Peyer's patch (tissue), 4 donors: ENCODE results near the gene CLMP. TPM values are rescaled to one million over a fixed set of nuclear protein-coding genes. Genes with fewer than 3 reads are reported as not detected.
"Not testable (repeated sequence)": the region's sequence is repeated elsewhere in the genome, so short reads cannot be mapped to it uniquely, and the experiment has no call there.

Source experiments
- DNase-seq, 3 donors: peaks; one replicate each; pipeline ENCODE4 v3.0.0-alpha.2; 2017 to 2019
- H3K27ac ChIP-seq, 4 donors: fragments of 200-600 bp; sonication (generic); one replicate each; pipeline ENCODE4 v1.5.1; 2016 to 2019
- H3K27me3 ChIP-seq, 2 donors: fragments of 200-600 bp; sonication (generic); one replicate each; pipeline ENCODE4 v1.5.1; 2019
- H3K36me3 ChIP-seq, 3 donors: fragments of 200-600 bp; sonication (generic); one replicate each; pipeline ENCODE4 v1.5.1; 2016 to 2019
- H3K4me1 ChIP-seq, 4 donors: fragments of 200-600 bp; sonication (generic); one replicate each; pipeline ENCODE4 v1.5.1; 2016 to 2019
- H3K4me3 ChIP-seq, 4 donors: fragments of 200-600 bp; sonication (generic); 1 replicate in 3 of 4; 2 replicates in 1 of 4; pipeline ENCODE4 v1.5.1; 2016 to 2019; ENCODE audit warnings: mild to moderate bottlenecking in 1 of 4
- H3K9me3 ChIP-seq, 4 donors: fragments of 200-600 bp; sonication (generic); one replicate each; pipeline ENCODE4 v1.5.1; 2016 to 2019; ENCODE audit warnings: mild to moderate bottlenecking in 1 of 4
- CTCF ChIP-seq, 6 experiments: fragments of 450-650 bp in 4 of 6; fragments of 200-600 bp in 2 of 6; sonication (generic) in 1 of 6; IDR thresholded peaks; one replicate each; pipeline ENCODE4 v1.5.1; 2017 to 2019; ENCODE audit warnings: antibody characterized with exemption in 6 of 6, mild to moderate bottlenecking in 3 of 6, moderate library complexity in 1 of 6
- POLR2A ChIP-seq, 2 donors: fragments of 450-650 bp; IDR thresholded peaks; one replicate each; pipeline ENCODE4 v1.5.1; 2017; ENCODE audit warnings: antibody characterized with exemption in 2 of 2, mild to moderate bottlenecking in 2 of 2, moderate library complexity in 2 of 2
- total RNA-seq, 4 donors: library from RNA; depleted of rRNA; stranded (reverse); fragments of >200 nt; gene quantifications; one replicate each; pipeline ENCODE4 v1.1.0, GENCODE V29; 2016

Gene CLMP
- total RNA-seq, 4 donors from 2014 or later: 8.4 to 48.7 (median 13.2) TPM

- no peaks in the 10 kb centered on the region for H3K9me3 ChIP-seq
- peak overlapping the region; percentile 36 to 63 (median 52) for H3K27ac ChIP-seq
- no peaks in the 10 kb centered on the region for H3K27me3 ChIP-seq
- no peaks in the 10 kb centered on the region for H3K4me1 ChIP-seq
- no peak for TF ChIP-seq POLR2A (IDR thresholded peaks at IDR 0.05)
- TF ChIP-seq CTCF (IDR thresholded peaks at IDR 0.05): no peak
- no peak overlapping the region for H3K4me3 ChIP-seq
- no peaks in the 10 kb centered on the region for H3K36me3 ChIP-seq
- DNase-seq: peak; percentile 24 to 73 (median 51)
Observed at GRCh38 chr11:123137431-123138224, 57.4 kb downstream of the CLMP start.

DNA sequence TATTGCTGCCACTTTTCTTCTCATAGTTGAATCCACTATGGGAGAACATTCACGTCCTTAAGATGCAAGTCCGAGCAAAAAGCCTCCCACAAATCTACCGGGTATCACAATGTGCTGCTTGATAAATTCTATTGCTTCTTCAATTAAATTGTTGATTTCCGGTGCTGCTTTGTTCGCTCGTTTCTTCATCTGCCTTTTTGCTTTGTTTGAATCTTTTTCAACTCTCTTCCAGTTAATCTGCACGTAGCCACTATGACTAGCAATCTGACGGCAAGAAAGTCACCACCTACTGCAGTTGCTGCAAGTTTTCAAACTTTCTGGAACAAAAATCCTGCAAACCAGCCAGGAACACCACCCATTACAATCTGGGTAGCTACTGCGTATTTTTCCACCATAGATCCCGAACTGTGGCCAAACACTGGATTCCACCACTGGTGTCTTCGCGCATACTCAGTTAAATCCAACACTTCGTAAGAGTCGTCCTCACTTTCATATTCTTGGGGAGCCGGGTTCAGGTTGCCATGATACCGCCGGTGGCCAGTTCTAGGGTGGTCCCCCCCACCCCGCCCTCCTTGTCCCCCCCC is 59.1 kb downstream of the CLMP start:
- no peak for DNase-seq
- Histone ChIP-seq H3K9me3 (no peaks in the 10 kb centered on the region), H3K4me1 (no peaks in the 10 kb centered on the region), H3K4me3 (no peak overlapping the region), H3K27ac (peak overlapping the region in 1 of 4 donors; percentile 32), H3K36me3 (no peaks in the 10 kb centered on the region), H3K27me3 (no peaks in the 10 kb centered on the region)
- TF ChIP-seq CTCF (IDR thresholded peaks at IDR 0.05) (no peak), POLR2A (IDR thresholded peaks at IDR 0.05) (no peak)

DNA sequence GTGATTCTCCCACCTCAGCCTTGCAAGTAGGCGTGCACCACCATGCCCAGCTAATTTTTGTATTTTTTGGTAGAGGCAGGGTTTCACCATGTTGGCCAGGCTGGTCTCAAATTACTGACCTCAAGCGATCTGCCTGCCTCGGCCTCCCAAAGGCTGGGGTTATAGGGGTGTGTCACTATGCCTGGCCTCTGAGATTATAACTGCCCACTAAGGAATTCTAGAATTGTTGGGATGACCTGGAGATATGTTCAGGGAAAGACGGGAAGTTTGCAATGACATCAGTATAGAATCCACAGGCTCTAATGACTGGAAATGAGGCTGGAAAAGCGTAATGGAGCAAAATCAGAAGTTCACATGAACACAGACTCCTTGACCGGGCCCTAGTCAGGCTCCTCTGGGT is 62.2 kb downstream of the CLMP start:
- DNase-seq: no peak
- Histone ChIP-seq H3K27me3 (no peaks in the 10 kb centered on the region), H3K27ac (no peak overlapping the region), H3K4me3 (no peak overlapping the region), H3K36me3 (no peaks in the 10 kb centered on the region), H3K9me3 (no peaks in the 10 kb centered on the region), H3K4me1 (no peaks in the 10 kb centered on the region)
- TF ChIP-seq POLR2A (IDR thresholded peaks at IDR 0.05) (no peak), CTCF (IDR thresholded peaks at IDR 0.05) (no peak)

DNA sequence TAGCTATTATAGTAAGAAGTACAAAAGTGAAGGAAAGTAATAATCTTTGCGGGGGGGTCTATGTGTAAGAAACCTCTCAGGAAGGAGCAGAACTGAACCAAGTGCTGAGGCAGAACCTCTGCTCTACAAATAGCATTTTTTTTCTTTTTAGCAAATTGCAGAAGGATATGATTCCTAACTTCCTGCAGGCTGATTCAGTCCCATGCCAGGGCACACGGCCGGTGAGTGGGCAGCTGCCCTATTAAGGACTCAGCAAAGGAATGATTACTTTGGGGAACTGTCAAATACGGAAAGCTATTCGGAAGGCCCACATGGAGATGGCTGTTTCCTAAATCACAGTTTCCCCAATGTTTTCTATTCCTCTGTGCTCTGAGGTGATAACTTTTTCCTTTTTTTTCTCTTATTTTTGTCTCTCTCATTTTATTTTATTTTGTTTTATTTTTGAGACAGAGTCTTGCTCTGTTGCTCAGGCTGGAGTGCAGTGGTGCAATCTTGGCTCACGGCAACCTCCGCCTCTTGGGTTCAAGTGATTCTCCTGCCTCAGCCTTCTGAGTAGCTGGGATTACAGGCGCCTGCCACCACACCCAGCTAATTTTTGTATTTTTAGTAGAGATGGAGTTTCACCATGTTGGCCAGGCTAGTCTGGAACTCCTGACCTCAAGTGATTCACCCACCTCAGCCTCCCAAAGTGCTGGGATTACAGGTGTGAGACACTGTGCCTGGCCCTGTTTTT is 62.8 kb downstream of the CLMP start:
- H3K4me3 ChIP-seq, H3K36me3 ChIP-seq, H3K9me3 ChIP-seq, DNase-seq, H3K4me1 ChIP-seq, H3K27me3 ChIP-seq: not testable (repeated sequence)
- H3K27ac ChIP-seq: peak overlapping the region in 1 of 4 donors; percentile 35

GRCh38 chr11:123129920-123130319 is 65.1 kb downstream of the CLMP start:
- no peaks in the 10 kb centered on the region for H3K4me1 ChIP-seq
- H3K27me3 ChIP-seq: no peaks in the 10 kb centered on the region
- no peak for TF ChIP-seq CTCF (IDR thresholded peaks at IDR 0.05)
- no peak for TF ChIP-seq POLR2A (IDR thresholded peaks at IDR 0.05)
- no peak for DNase-seq
- H3K36me3 ChIP-seq: no peaks in the 10 kb centered on the region
- H3K27ac ChIP-seq: peak overlapping the region in 1 of 4 donors; percentile 45
- H3K9me3 ChIP-seq: no peaks in the 10 kb centered on the region
- H3K4me3 ChIP-seq: no peak overlapping the region

DNA sequence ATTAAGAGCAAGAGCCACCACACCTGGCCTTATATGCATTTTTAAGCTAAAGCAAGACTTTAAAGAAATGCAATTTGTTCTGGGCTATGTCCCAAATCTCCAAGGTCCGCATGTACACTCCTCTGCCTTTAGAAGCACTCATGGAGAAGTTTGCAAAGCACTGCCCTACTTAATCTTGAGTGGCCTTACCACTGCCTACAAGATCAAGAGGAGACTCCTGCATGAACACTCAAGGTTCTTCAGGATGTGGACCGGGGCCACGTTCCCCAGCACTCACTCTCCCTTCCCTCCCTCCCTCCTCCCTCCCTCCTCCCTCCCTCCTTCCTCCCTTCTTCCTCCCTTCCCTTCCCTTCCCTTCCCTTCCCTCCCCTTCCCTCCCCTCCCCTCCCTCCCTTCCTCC is 69.9 kb downstream of the CLMP start:
- peaks cover 0 to 4% (median 0%) of the 10 kb centered on the region in 4 donors for H3K4me1 ChIP-seq
- TF ChIP-seq CTCF (IDR thresholded peaks at IDR 0.05) (no peak), POLR2A (IDR thresholded peaks at IDR 0.05) (no peak)
- H3K9me3 ChIP-seq: no peaks in the 10 kb centered on the region
- no peak for DNase-seq
- no peaks in the 10 kb centered on the region for H3K27me3 ChIP-seq
- no peak overlapping the region for H3K27ac ChIP-seq
- H3K4me3 ChIP-seq: no peak overlapping the region
- H3K36me3 ChIP-seq: no peaks in the 10 kb centered on the region
